ENCODE data around the gene TERT. TPM values are rescaled to one million over a fixed set of nuclear protein-coding genes. Genes with fewer than 3 reads are reported as not detected.
"Not testable (repeated sequence)": the region's sequence is repeated elsewhere in the genome, so short reads cannot be mapped to it uniquely, and the experiment has no call there.

TERT gene
- total and polyA plus RNA-seq, 4 donors, result 0.02 TPM; not detected in 3

DNA sequence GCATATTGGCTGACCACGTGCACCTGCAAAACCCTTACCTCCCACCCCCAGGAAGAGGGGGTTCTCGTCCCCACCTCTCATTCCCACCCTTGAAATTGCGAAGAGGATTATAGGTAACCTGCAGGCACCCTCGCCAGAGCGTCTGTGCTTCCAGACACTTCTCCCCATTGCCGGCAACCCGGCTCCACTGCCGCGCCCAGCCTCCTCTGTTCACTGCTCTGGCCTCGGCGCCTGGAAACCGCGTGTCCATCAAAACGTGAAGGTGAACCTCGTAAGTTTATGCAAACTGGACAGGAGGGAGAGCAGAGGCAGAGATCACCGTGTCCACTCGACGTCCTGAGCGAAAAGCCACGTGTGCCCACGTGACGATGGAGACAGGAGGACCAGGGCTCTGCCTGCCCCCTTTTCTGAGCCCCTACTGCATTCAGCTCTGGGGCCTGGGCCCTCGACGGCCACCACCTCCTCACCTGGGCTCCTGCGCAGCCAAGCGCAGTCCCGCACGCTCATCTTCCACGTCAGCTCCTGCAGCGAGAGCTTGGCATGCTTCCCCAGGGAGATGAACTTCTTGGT, 1.9 kb downstream of the TERT start:
- no peak overlapping the region for H3K9ac ChIP-seq (ENCODE audit: insufficient read depth in 1 of 2, low read length in 2 of 2)
- H3K27me3 ChIP-seq (ENCODE audit: control insufficient read depth in 3 of 3, insufficient read depth in 3 of 3, low read length in 2 of 3), result peaks cover 10 to 23% (median 22%) of the 10 kb centered on the region in 3 donors

DNA sequence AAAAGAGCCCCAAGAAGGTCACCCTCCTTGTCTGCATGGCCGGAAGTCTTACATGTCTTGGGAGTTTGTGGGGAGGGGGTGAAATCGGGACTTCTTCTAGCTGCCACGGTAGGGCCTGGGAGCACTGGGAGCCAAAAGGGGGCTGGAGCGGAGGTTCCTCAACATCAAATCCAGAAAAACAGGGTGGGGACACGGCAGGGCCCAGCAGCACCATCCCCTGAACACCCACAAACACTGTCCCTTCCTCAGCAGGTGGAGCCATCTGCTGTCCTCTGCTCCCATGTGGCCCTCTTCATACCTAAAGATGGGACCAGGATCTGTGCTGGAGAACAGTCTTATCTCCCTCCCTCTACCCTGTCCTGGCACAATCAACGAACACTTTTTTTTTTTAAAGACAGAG, 2.7 kb downstream of the TERT start:
- WGBS, 2 donors, result 75 to 79% methylated on average over 6 of the region's 6 CpGs
- no peak for ATAC-seq (ENCODE audit: insufficient read depth, low FRiP score)
- H3K27ac ChIP-seq (ENCODE audit: low read depth in 1 of 2, low read length in 1 of 2), result no peak overlapping the region
- TF ChIP-seq, protein P1, sequence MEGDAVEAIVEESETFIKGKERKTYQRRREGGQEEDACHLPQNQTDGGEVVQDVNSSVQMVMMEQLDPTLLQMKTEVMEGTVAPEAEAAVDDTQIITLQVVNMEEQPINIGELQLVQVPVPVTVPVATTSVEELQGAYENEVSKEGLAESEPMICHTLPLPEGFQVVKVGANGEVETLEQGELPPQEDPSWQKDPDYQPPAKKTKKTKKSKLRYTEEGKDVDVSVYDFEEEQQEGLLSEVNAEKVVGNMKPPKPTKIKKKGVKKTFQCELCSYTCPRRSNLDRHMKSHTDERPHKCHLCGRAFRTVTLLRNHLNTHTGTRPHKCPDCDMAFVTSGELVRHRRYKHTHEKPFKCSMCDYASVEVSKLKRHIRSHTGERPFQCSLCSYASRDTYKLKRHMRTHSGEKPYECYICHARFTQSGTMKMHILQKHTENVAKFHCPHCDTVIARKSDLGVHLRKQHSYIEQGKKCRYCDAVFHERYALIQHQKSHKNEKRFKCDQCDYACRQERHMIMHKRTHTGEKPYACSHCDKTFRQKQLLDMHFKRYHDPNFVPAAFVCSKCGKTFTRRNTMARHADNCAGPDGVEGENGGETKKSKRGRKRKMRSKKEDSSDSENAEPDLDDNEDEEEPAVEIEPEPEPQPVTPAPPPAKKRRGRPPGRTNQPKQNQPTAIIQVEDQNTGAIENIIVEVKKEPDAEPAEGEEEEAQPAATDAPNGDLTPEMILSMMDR (IDR thresholded peaks at IDR 0.05; ENCODE audit: control extremely low read depth, extremely low read depth), result no peak
- H3K9ac ChIP-seq (ENCODE audit: insufficient read depth in 1 of 2, low read length in 2 of 2), result no peak overlapping the region
- no peak for DNase-seq
- H3K9me3 ChIP-seq (ENCODE audit: control insufficient read depth in 4 of 4, insufficient read depth in 3 of 4, low read length in 3 of 4), result peaks cover 0 to 21% (median 0%) of the 10 kb centered on the region in 4 donors
- peaks cover 0 to 12% (median 0%) of the 10 kb centered on the region in 5 donors for H3K4me1 ChIP-seq (ENCODE audit: control insufficient read depth in 5 of 5, insufficient read depth in 5 of 5, low read length in 5 of 5)
- H3K4me3 ChIP-seq, result no peak overlapping the region
- H3K27me3 ChIP-seq (ENCODE audit: control insufficient read depth in 3 of 3, insufficient read depth in 3 of 3, low read length in 2 of 3), result peaks cover 10 to 23% (median 19%) of the 10 kb centered on the region in 3 donors
- H3K36me3 ChIP-seq (ENCODE audit: control insufficient read depth in 4 of 4, insufficient read depth in 4 of 4, low read length in 4 of 4), result no peaks in the 10 kb centered on the region

More for the DNA sequence above, 1.9 kb downstream of the TERT start:
- TF ChIP-seq, protein P1 (IDR thresholded peaks at IDR 0.05; ENCODE audit: control extremely low read depth, extremely low read depth), result no peak
- 91 to 93% methylated on average over 30 of the region's 30 CpGs for WGBS, 2 donors
- Histone ChIP-seq H3K36me3 (ENCODE audit: control insufficient read depth in 4 of 4, insufficient read depth in 4 of 4, low read length in 4 of 4) (no peaks in the 10 kb centered on the region), H3K4me1 (ENCODE audit: control insufficient read depth in 5 of 5, insufficient read depth in 5 of 5, low read length in 5 of 5) (peaks cover 0 to 12% (median 0%) of the 10 kb centered on the region in 5 donors), H3K27ac (ENCODE audit: low read depth in 1 of 2, low read length in 1 of 2) (no peak overlapping the region), H3K9me3 (ENCODE audit: control insufficient read depth in 4 of 4, insufficient read depth in 3 of 4, low read length in 3 of 4) (peaks cover 0 to 21% (median 0%) of the 10 kb centered on the region in 4 donors), H3K4me3 (no peak overlapping the region)
- no peak for DNase-seq
- no peak for ATAC-seq (ENCODE audit: insufficient read depth, low FRiP score)

DNA sequence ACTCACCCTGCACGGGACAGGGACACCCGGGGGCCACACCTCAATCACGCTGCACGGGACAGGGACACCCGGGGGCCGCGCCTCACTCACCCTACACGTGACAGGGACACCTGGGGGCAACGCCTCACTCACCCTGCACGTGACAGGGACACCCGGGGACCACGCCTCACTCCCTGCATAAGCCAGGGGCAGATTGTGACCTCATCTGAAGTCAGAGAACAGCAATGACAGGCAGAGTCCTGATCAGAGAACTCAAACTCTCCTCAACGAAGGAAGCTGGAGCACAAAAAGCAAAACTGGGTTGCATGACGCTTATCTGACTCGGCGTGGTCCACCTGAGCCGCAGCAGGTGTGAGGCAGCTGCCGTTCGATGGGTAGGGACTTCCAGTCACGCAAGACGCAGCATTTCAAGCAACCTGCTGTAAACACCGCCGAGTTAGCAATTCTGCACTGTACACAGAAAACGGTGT, 3.2 kb downstream of the TERT start:
- no peak for DNase-seq
- H3K27me3 ChIP-seq (ENCODE audit: control insufficient read depth in 3 of 3, insufficient read depth in 3 of 3, low read length in 2 of 3), result peaks cover 9 to 23% (median 16%) of the 10 kb centered on the region in 3 donors
- no peak overlapping the region for H3K9ac ChIP-seq (ENCODE audit: insufficient read depth in 1 of 2, low read length in 2 of 2)

GRCh38 chr5:1290956-1291355, 3.9 kb downstream of the TERT start:
- ATAC-seq (ENCODE audit: insufficient read depth, low FRiP score); H3K27ac ChIP-seq (ENCODE audit: low read depth in 1 of 2, low read length in 1 of 2); H3K4me3 ChIP-seq; H3K36me3 ChIP-seq (ENCODE audit: control insufficient read depth in 4 of 4, insufficient read depth in 4 of 4, low read length in 4 of 4); H3K9ac ChIP-seq (ENCODE audit: insufficient read depth in 1 of 2, low read length in 2 of 2); DNase-seq: not testable (repeated sequence)
- WGBS, 2 donors, result 80 to 88% methylated on average over 20 to 24 of the region's 24 CpGs
- Histone ChIP-seq H3K27me3 (ENCODE audit: control insufficient read depth in 3 of 3, insufficient read depth in 3 of 3, low read length in 2 of 3) (peaks cover 3 to 23% (median 10%) of the 10 kb centered on the region in 3 donors), H3K4me1 (ENCODE audit: control insufficient read depth in 5 of 5, insufficient read depth in 5 of 5, low read length in 5 of 5) (peaks cover 0 to 12% (median 0%) of the 10 kb centered on the region in 5 donors), H3K9me3 (ENCODE audit: control insufficient read depth in 4 of 4, insufficient read depth in 3 of 4, low read length in 3 of 4) (peaks cover 0 to 21% (median 0%) of the 10 kb centered on the region in 4 donors)

More for the DNA sequence above, 3.2 kb downstream of the TERT start:
- 85 to 92% methylated on average over 24 of the region's 24 CpGs for WGBS, 2 donors
- H3K27ac ChIP-seq (ENCODE audit: low read depth in 1 of 2, low read length in 1 of 2), result no peak overlapping the region
- ATAC-seq (ENCODE audit: insufficient read depth, low FRiP score), result no peak
- H3K4me3 ChIP-seq, result no peak overlapping the region
- H3K36me3 ChIP-seq (ENCODE audit: control insufficient read depth in 4 of 4, insufficient read depth in 4 of 4, low read length in 4 of 4), result no peaks in the 10 kb centered on the region
- H3K9me3 ChIP-seq (ENCODE audit: control insufficient read depth in 4 of 4, insufficient read depth in 3 of 4, low read length in 3 of 4), result peaks cover 0 to 21% (median 0%) of the 10 kb centered on the region in 4 donors
- TF ChIP-seq, protein P1 (IDR thresholded peaks at IDR 0.05; ENCODE audit: control extremely low read depth, extremely low read depth), result no peak
- H3K4me1 ChIP-seq (ENCODE audit: control insufficient read depth in 5 of 5, insufficient read depth in 5 of 5, low read length in 5 of 5), result peaks cover 0 to 12% (median 0%) of the 10 kb centered on the region in 5 donors

DNA sequence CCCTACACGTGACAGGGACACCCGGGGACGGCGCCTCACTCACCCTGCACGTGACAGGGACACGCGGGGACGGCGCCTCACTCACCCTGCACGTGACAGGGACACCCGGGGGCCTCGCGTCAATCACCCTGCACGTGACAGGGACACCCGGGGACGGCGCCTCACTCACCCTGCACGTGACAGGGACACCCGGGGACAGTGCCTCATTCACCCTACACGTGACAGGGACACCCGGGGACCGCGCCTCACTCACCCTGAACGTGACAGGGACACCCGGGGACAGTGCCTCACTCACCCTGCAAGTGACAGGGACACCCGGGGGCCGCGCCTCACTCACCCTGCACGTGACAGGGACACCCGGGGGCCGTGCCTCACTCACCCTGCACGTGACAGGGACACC, 5.3 kb downstream of the TERT start:
- 92 to 96% methylated on average over 15 to 32 of the region's 32 CpGs for WGBS, 2 donors
- not testable (repeated sequence) for DNase-seq; H3K4me3 ChIP-seq; H3K27ac ChIP-seq (ENCODE audit: low read depth in 1 of 2, low read length in 1 of 2); ATAC-seq (ENCODE audit: insufficient read depth, low FRiP score); H3K9ac ChIP-seq (ENCODE audit: insufficient read depth in 1 of 2, low read length in 2 of 2); H3K36me3 ChIP-seq (ENCODE audit: control insufficient read depth in 4 of 4, insufficient read depth in 4 of 4, low read length in 4 of 4); H3K4me1 ChIP-seq (ENCODE audit: control insufficient read depth in 5 of 5, insufficient read depth in 5 of 5, low read length in 5 of 5)
- Histone ChIP-seq H3K9me3 (ENCODE audit: control insufficient read depth in 4 of 4, insufficient read depth in 3 of 4, low read length in 3 of 4) (peaks cover 0 to 19% (median 0%) of the 10 kb centered on the region in 4 donors), H3K27me3 (ENCODE audit: control insufficient read depth in 3 of 3, insufficient read depth in 3 of 3, low read length in 2 of 3) (peaks cover 2 to 18% (median 3%) of the 10 kb centered on the region in 3 donors)
